Effector memory CD8-positive, alpha-beta T cell (primary cell): Measurements from ENCODE around the gene CNTRL.
"Not testable (repeated sequence)": the region's sequence is repeated elsewhere in the genome, so short reads cannot be mapped to it uniquely, and the experiment has no call there.

Source experiments
- ATAC-seq: fragments of 150-1000 bp; cut with Tn5 transposase; replicated peaks from 2 replicates; pipeline ENCODE4 v1.10.0; 2021; ENCODE audit warnings: mild to moderate bottlenecking, moderate library complexity
- DNase-seq, 3 experiments: peaks; one replicate each; pipeline ENCODE4 v3.0.0; 2021
- H3K27ac Mint-ChIP-seq, 2 donors: one replicate each; pipeline ENCODE4 v1.8.0; 2022; ENCODE audit warnings: mild to moderate bottlenecking in 2 of 2, mixed read lengths in 2 of 2, moderate library complexity in 2 of 2
- H3K27me3 Mint-ChIP-seq, 2 donors: one replicate each; pipeline ENCODE4 v1.8.0; 2022; ENCODE audit warnings: mixed read lengths in 2 of 2
- H3K36me3 Mint-ChIP-seq: one replicate; pipeline ENCODE4 v1.8.0; 2022; ENCODE audit warnings: mild to moderate bottlenecking, moderate library complexity, mixed read lengths; ENCODE audit not compliant: insufficient read depth
- H3K4me1 Mint-ChIP-seq, 2 donors: one replicate each; pipeline ENCODE4 v1.8.0; 2022; ENCODE audit warnings: low read depth in 2 of 2, mixed read lengths in 2 of 2
- H3K4me3 Mint-ChIP-seq, 2 donors: one replicate each; pipeline ENCODE4 v1.8.0; 2022; ENCODE audit warnings: mild to moderate bottlenecking in 2 of 2, mixed read lengths in 2 of 2, moderate library complexity in 2 of 2
- H3K9me3 Mint-ChIP-seq, 2 donors: one replicate each; pipeline ENCODE4 v1.8.0; 2022; ENCODE audit warnings: mixed read lengths in 2 of 2

The CNTRL gene

DNA sequence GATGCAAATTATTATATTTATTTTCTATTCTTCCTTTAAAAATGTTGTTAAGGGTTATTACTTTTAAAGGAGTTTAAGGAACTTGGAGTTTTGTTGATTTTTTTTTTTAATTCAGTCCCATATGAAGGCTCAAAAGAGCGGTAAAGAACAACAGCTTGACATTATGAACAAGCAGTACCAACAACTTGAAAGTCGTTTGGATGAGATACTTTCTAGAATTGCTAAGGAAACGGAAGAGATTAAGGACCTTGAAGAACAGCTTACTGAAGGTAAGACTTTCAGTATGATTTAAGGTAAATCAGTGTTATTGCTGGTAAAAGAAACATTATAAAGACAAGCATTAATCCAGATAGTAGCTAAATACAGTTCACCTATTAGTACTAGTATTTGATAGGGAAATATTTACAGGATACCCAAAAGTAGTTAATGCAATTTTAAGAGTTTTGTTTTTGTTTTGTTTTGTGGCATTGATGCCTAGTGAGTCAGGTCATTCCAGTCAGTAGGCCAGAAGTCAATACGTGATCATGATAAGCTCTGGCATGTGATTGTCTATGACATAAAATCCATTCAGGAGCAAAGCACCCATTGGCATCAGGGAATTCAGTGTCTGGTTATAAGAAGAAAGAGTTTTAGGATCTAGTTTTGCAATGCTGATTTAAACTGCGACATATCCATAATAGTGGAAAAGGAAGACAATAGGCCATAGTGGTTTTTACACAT, 49.2 kb downstream of the CNTRL start:
- H3K4me1 Mint-ChIP-seq: peaks cover 22 to 53% of the 10 kb centered on the region in 2 donors
- peak overlapping the region in 1 of 2 donors; percentile 33 for H3K4me3 Mint-ChIP-seq
- ATAC-seq (no peak), DNase-seq (no peak)
- no peaks in the 10 kb centered on the region for H3K9me3 Mint-ChIP-seq
- H3K36me3 Mint-ChIP-seq: peaks cover 36% of the 10 kb centered on the region
- H3K27me3 Mint-ChIP-seq: no peaks in the 10 kb centered on the region
- peak overlapping the region in 1 of 2 donors; percentile 23 for H3K27ac Mint-ChIP-seq

- peaks cover 46% of the 10 kb centered on the region for H3K36me3 Mint-ChIP-seq
- DNase-seq (no peak), ATAC-seq (no peak)
- no peak overlapping the region for H3K27ac Mint-ChIP-seq
- H3K9me3 Mint-ChIP-seq: no peaks in the 10 kb centered on the region
- H3K4me3 Mint-ChIP-seq: no peak overlapping the region
- H3K4me1 Mint-ChIP-seq: peaks cover 30 to 66% of the 10 kb centered on the region in 2 donors
- H3K27me3 Mint-ChIP-seq: no peaks in the 10 kb centered on the region
Observed at GRCh38 chr9:121125590-121125989, 50.8 kb downstream of the CNTRL start.

- H3K4me3 Mint-ChIP-seq, H3K27me3 Mint-ChIP-seq, DNase-seq, ATAC-seq, H3K9me3 Mint-ChIP-seq: not testable (repeated sequence)
- Mint-ChIP-seq H3K4me1 (peaks cover 38 to 67% of the 10 kb centered on the region in 2 donors), H3K36me3 (peaks cover 45% of the 10 kb centered on the region), H3K27ac (peak overlapping the region in 1 of 2 donors; percentile 7)
Observed at GRCh38 chr9:121129384-121129783, 54.6 kb downstream of the CNTRL start.

DNA sequence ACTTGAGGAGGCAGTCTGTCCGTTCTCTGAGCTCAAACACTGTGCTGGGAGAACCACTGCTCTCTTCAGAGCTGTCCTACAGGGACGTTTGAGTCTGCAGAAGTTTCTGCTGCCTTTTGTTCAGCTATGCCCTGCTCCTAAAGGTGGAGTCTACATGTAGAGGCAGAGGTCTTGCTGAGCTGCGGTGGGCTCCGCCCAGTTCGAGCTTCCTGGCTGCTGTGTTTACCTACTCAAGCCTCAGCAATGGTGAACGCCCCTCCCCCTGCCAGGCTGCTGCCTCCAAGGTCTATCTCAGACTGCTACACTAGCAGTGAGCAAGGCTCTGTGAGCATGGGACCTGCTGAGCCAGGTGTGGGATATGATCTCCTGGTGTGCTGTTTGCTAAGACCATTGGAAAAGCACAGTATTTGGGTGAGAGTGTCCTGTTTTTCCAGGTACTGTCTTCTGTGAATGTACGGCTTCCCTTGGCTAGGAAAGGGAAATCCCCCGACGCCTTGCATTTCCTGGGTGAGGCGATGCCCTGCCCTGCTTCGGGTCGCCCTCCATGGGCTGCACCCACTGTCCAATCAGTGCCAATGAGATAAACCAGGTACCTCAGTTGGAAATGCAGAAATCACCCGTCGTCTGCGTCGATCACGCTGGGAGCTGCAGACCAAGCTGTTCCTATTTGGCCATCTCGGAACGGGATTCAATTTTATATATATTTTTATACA, 58.5 kb downstream of the CNTRL start:
- H3K36me3 Mint-ChIP-seq: peaks cover 43% of the 10 kb centered on the region
- H3K9me3 Mint-ChIP-seq: no peaks in the 10 kb centered on the region
- peak overlapping the region; percentile 1 to 64 for H3K27ac Mint-ChIP-seq
- DNase-seq (peak; percentile 58 to 67 (median 60)), ATAC-seq (peak; percentile 99)
- H3K27me3 Mint-ChIP-seq: no peaks in the 10 kb centered on the region
- peaks cover 42 to 65% of the 10 kb centered on the region in 2 donors for H3K4me1 Mint-ChIP-seq
- peak overlapping the region; percentile 68 to 71 for H3K4me3 Mint-ChIP-seq

- ATAC-seq (no peak), DNase-seq (no peak)
- Mint-ChIP-seq H3K27me3 (no peaks in the 10 kb centered on the region), H3K9me3 (no peaks in the 10 kb centered on the region), H3K4me3 (no peak overlapping the region), H3K36me3 (peaks cover 46% of the 10 kb centered on the region), H3K4me1 (peaks cover 31 to 41% of the 10 kb centered on the region in 2 donors), H3K27ac (no peak overlapping the region)
Observed at GRCh38 chr9:121135642-121136041, 60.9 kb downstream of the CNTRL start.

DNA sequence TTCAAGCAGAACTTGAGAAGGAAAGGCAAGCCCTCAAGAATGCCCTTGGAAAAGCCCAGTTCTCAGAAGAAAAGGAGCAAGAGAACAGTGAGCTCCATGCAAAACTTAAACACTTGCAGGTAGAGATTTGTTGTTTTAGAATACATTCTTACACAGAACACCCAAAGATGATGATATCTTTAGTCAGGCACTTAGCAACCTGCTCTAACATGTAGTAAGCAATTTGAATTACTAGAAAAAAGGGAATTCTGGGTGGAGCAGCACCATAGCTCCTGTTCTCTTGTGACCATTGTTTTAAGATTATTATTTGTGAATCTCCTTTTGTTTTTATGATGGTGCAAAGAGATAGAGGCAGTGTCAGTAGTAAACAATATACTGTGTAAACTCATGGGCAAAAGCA, 63.8 kb downstream of the CNTRL start:
- H3K4me3 Mint-ChIP-seq: no peak overlapping the region
- DNase-seq (no peak), ATAC-seq (no peak)
- H3K36me3 Mint-ChIP-seq: peaks cover 67% of the 10 kb centered on the region
- H3K9me3 Mint-ChIP-seq: no peaks in the 10 kb centered on the region
- H3K27ac Mint-ChIP-seq: peak overlapping the region; percentile 39 to 64
- no peaks in the 10 kb centered on the region for H3K27me3 Mint-ChIP-seq
- H3K4me1 Mint-ChIP-seq: peaks cover 6 to 23% of the 10 kb centered on the region in 2 donors

DNA sequence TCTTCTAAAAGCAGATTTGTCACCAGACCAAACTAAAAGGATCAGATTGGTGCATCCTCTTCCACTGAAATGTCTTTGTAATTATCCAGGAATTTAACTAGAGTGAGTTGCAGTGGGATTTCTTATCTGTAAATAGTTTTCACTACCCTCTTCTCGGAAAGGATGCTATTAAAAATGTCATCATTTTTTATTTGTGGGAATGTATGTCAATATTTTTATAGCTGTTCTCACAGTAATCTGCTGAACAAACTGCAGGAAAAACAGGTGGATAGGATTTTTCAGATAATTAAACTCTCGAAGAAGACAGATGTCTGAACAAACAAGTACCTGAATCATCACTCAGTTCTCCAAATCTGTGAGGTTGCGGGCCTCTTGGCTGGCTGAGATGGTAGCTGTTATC, 64.2 kb downstream of the CNTRL start:
- Mint-ChIP-seq H3K36me3 (peaks cover 71% of the 10 kb centered on the region), H3K27me3 (no peaks in the 10 kb centered on the region), H3K4me3 (no peak overlapping the region), H3K4me1 (peaks cover 6 to 22% of the 10 kb centered on the region in 2 donors), H3K27ac (peak overlapping the region in 1 of 2 donors; percentile 39), H3K9me3 (no peaks in the 10 kb centered on the region)
- ATAC-seq (no peak), DNase-seq (no peak)

DNA sequence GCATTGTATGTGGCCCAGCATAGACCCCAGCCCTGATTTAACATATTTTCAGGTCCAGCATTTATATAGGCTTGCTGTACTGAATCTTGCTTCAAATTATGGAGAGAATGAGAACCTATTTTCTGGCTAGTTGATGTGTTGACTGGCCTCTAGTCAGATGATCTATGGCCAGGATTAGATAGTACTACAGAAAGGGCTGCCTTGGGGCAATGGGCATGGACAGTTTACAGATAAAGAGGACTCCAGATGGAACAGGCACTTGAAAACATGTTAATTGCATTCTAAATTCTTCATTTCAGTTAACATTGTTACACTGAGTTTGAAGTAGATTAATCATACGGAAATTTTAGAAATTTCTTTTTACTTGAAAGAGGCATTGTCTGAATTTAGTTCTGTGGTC, 65.4 kb downstream of the CNTRL start:
- Mint-ChIP-seq H3K27me3 (no peaks in the 10 kb centered on the region), H3K27ac (peak overlapping the region in 1 of 2 donors; percentile 62), H3K4me1 (peaks cover 3 to 16% of the 10 kb centered on the region in 2 donors), H3K36me3 (peaks cover 79% of the 10 kb centered on the region), H3K4me3 (no peak overlapping the region), H3K9me3 (no peaks in the 10 kb centered on the region)
- DNase-seq (no peak), ATAC-seq (no peak)

DNA sequence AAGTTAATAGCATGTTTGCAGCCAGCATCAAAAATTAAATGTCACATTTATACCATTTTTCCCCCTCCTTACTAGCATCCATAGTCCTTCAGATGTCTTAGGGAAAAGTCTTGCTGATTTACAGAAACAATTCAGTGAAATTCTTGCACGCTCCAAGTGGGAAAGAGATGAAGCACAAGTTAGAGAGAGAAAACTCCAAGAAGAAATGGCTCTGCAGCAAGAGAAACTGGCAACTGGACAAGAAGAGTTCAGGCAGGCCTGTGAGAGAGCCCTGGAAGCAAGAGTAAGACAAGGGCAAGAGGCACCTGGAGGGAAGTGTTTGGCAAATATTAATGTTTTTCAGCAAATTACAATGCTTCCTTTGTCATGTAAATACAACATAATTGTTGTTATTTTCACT, 66.6 kb downstream of the CNTRL start:
- Mint-ChIP-seq H3K4me3 (no peak overlapping the region), H3K36me3 (peaks cover 81% of the 10 kb centered on the region)
- no peak for ATAC-seq

GRCh38 chr9:121141706-121142105, 67.0 kb downstream of the CNTRL start:
- no peak overlapping the region for H3K27ac Mint-ChIP-seq
- peaks cover 82% of the 10 kb centered on the region for H3K36me3 Mint-ChIP-seq
- H3K4me1 Mint-ChIP-seq: peaks cover 3 to 11% of the 10 kb centered on the region in 2 donors
- no peaks in the 10 kb centered on the region for H3K27me3 Mint-ChIP-seq
- DNase-seq (no peak), ATAC-seq (no peak)
- no peak overlapping the region for H3K4me3 Mint-ChIP-seq
- no peaks in the 10 kb centered on the region for H3K9me3 Mint-ChIP-seq

More for the DNA sequence above, 66.6 kb downstream of the CNTRL start:
- no peak for DNase-seq
- Mint-ChIP-seq H3K27ac (peak overlapping the region in 1 of 2 donors; percentile 10), H3K27me3 (no peaks in the 10 kb centered on the region), H3K9me3 (no peaks in the 10 kb centered on the region), H3K4me1 (peaks cover 3 to 14% of the 10 kb centered on the region in 2 donors)

GRCh38 chr9:121143771-121144170, 69.0 kb downstream of the CNTRL start:
- ATAC-seq (no peak), DNase-seq (no peak)
- Mint-ChIP-seq H3K27me3 (no peaks in the 10 kb centered on the region), H3K9me3 (no peaks in the 10 kb centered on the region), H3K27ac (peak overlapping the region; percentile 5 to 50), H3K4me3 (no peak overlapping the region), H3K4me1 (peaks cover 1 to 9% of the 10 kb centered on the region in 2 donors), H3K36me3 (peaks cover 86% of the 10 kb centered on the region)

GRCh38 chr9:121144482-121144881, 69.7 kb downstream of the CNTRL start:
- no peaks in the 10 kb centered on the region for H3K27me3 Mint-ChIP-seq
- no peaks in the 10 kb centered on the region for H3K9me3 Mint-ChIP-seq
- H3K4me3 Mint-ChIP-seq: no peak overlapping the region
- no peak for DNase-seq
- no peak for ATAC-seq
- peak overlapping the region in 1 of 2 donors; percentile 50 for H3K27ac Mint-ChIP-seq
- H3K36me3 Mint-ChIP-seq: peaks cover 83% of the 10 kb centered on the region
- peaks cover 1 to 9% of the 10 kb centered on the region in 2 donors for H3K4me1 Mint-ChIP-seq

- DNase-seq (no peak), ATAC-seq (no peak)
- Mint-ChIP-seq H3K4me1 (peaks cover 3 to 5% of the 10 kb centered on the region in 2 donors), H3K27me3 (no peaks in the 10 kb centered on the region), H3K27ac (peak overlapping the region in 1 of 2 donors; percentile 26), H3K4me3 (no peak overlapping the region), H3K9me3 (no peaks in the 10 kb centered on the region), H3K36me3 (peaks cover 68% of the 10 kb centered on the region)
Observed at GRCh38 chr9:121150188-121150587, 75.4 kb downstream of the CNTRL start.

DNA sequence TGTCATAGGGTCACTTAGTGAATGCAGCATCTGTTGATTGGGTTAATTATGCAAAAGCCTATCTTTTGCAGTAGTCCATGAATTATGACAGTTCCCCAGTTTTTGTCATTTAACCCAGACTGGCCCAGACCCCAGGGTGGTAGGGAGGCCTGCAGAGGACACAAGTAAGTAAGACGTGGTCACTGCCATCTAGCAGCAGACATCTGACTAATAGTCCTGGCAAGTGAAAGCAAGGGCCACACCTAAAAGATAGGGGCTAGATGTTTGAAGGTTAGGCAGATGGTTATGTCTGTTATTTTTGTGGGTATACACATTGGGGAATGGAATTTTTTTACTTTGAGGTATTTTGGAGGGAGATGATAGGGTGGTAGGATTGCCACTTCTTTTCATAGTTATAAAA, 78.9 kb downstream of the CNTRL start:
- H3K27ac Mint-ChIP-seq: peak overlapping the region in 1 of 2 donors; percentile 16
- H3K4me1 Mint-ChIP-seq: peaks cover 8 to 18% of the 10 kb centered on the region in 2 donors
- ATAC-seq (no peak), DNase-seq (no peak)
- H3K36me3 Mint-ChIP-seq: peaks cover 71% of the 10 kb centered on the region
- no peaks in the 10 kb centered on the region for H3K27me3 Mint-ChIP-seq
- no peaks in the 10 kb centered on the region for H3K9me3 Mint-ChIP-seq
- H3K4me3 Mint-ChIP-seq: no peak overlapping the region
